ENCODE results near the gene RNGTT. TPM values are rescaled to one million over a fixed set of nuclear protein-coding genes. Genes with fewer than 3 reads are reported as not detected.
"Not testable (repeated sequence)": the region's sequence is repeated elsewhere in the genome, so short reads cannot be mapped to it uniquely, and the experiment has no call there.

RNGTT gene
- total RNA-seq, 1 donor from 2014 or later, result 12.3 TPM

DNA sequence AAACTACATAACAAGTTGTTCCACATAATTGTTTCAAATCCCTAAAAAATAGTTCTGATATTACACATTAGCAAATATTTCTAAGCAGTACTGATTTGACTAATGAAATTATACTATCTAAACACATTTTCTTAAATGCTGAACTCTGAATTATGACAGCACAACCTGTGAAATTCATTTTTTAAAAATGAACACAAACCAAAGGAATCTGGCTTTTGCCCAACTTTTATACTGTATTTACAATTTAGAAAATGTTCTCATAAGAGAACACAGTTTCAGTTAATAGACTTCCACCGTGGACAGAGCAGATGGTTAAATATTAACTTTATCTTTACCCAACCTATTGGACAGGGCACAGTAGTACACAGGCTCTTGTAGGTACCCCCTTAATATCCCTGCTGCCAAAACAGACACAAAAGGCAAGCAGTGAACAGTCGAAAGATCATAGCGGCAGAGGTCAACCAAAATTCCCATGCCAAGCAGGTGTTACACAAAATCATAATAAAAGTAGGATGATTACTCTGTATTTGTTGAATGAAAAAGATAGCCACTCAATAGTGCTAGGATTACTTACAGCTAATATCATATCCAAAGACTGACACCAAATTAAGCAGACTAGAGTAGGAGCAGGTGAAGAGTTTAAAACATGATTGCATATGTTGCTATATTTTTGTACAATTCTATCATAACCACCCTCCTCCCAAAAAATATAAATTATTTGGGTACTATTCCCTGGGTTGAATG lies 122.5 kb downstream of the RNGTT start:
- TF ChIP-seq, protein P1, sequence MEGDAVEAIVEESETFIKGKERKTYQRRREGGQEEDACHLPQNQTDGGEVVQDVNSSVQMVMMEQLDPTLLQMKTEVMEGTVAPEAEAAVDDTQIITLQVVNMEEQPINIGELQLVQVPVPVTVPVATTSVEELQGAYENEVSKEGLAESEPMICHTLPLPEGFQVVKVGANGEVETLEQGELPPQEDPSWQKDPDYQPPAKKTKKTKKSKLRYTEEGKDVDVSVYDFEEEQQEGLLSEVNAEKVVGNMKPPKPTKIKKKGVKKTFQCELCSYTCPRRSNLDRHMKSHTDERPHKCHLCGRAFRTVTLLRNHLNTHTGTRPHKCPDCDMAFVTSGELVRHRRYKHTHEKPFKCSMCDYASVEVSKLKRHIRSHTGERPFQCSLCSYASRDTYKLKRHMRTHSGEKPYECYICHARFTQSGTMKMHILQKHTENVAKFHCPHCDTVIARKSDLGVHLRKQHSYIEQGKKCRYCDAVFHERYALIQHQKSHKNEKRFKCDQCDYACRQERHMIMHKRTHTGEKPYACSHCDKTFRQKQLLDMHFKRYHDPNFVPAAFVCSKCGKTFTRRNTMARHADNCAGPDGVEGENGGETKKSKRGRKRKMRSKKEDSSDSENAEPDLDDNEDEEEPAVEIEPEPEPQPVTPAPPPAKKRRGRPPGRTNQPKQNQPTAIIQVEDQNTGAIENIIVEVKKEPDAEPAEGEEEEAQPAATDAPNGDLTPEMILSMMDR (IDR thresholded peaks at IDR 0.05), result no peak
- no peaks in the 10 kb centered on the region for H3K27me3 ChIP-seq
- no peak for DNase-seq
- H3K36me3 ChIP-seq, result no peaks in the 10 kb centered on the region
- H3K9me3 ChIP-seq, result no peaks in the 10 kb centered on the region
- intact Hi-C loops (cut with DNase I), result no loop called here
- no peak overlapping the region for H3K4me3 ChIP-seq
- ATAC-seq, result no peak
- H3K4me1 ChIP-seq, result peaks cover 4% of the 10 kb centered on the region
- H3K27ac ChIP-seq, result no peak overlapping the region

DNA sequence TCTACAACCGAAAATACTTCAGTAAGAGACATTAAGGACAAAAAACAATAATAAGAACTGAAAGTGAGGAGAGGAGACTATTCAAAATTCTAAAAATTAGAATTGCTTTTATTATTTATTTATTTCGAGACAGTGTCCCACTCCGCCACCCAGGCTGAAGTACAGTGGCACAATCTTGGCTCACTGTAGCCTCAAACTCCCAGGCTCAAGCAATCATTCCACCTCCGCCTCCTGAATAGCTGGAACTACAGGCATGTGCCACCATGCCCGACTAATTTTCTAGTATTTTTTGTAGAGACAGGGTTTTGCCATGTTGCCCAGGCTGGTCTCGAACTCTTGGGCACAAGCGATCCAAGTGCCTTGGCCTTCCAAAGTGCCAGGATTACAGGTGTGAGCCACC lies 123.1 kb downstream of the RNGTT start:
- Histone ChIP-seq H3K9me3 (peaks cover 3% of the 10 kb centered on the region), H3K36me3 (no peaks in the 10 kb centered on the region), H3K27ac (no peak overlapping the region), H3K4me3 (no peak overlapping the region), H3K27me3 (no peaks in the 10 kb centered on the region), H3K4me1 (peaks cover 4% of the 10 kb centered on the region)
- DNase-seq (no peak), ATAC-seq (no peak)
- TF ChIP-seq, protein P1 (IDR thresholded peaks at IDR 0.05), result no peak
- intact Hi-C loops (cut with DNase I), result no loop called here

DNA sequence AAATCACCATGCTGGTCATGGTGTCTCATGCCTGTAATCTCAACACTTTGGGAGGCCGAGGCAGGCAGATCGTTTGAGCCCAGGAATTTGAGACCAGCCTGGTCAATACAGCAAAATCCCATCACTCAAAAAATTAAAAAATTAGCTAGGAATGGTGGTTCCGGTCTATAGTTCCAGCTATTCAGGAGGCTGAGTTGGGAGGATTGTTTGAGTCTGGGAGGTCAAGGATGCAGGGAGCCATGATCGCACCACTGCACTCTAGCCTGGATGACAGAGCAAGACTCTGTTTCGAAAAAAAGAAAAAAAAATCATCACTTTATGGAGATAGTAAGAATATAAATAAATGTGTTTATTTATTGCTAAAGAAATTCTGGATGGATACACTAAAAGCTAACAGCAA lies 124.1 kb downstream of the RNGTT start:
- TF ChIP-seq, protein P1 (IDR thresholded peaks at IDR 0.05), result no peak
- H3K27me3 ChIP-seq, result no peaks in the 10 kb centered on the region
- no peak for DNase-seq
- no peaks in the 10 kb centered on the region for H3K36me3 ChIP-seq
- no peak overlapping the region for H3K27ac ChIP-seq
- peaks cover 5% of the 10 kb centered on the region for H3K9me3 ChIP-seq
- no peak overlapping the region for H3K4me3 ChIP-seq
- ATAC-seq, result no peak
- peaks cover 4% of the 10 kb centered on the region for H3K4me1 ChIP-seq
- intact Hi-C loops (cut with DNase I), result no loop called here

DNA sequence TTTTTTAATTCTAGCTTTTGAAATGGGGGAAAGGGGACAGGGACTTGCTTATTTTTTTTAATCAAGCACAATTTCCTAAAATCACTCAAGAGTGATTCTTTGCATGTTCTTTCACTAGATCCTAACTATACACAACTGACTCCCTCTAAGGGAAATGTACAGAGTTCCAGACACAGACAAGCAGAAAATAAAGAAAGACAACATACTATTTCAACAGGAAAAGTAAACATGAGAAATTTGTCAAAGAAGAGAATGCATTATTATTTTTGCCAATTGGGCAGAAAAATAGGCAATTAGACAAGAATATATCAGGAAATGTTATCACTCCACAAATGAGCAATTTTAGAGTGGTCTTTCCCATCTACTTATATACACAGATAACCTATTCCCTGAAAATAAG lies 128.2 kb downstream of the RNGTT start:
- intact Hi-C loops (cut with DNase I), result no loop called here
- TF ChIP-seq, protein P1 (IDR thresholded peaks at IDR 0.05), result no peak
- ATAC-seq, result no peak

GRCh38 chr6:88833071-88833470 lies 130.3 kb downstream of the RNGTT start:
- H3K9me3 ChIP-seq; H3K27me3 ChIP-seq; intact Hi-C loops (cut with DNase I); H3K4me3 ChIP-seq; H3K4me1 ChIP-seq; H3K27ac ChIP-seq; ATAC-seq; H3K36me3 ChIP-seq; DNase-seq: not testable (repeated sequence)

More for the DNA sequence above, 128.2 kb downstream of the RNGTT start:
- H3K27ac ChIP-seq, result no peak overlapping the region
- no peaks in the 10 kb centered on the region for H3K4me1 ChIP-seq
- H3K9me3 ChIP-seq, result peaks cover 5% of the 10 kb centered on the region
- no peak overlapping the region for H3K4me3 ChIP-seq
- no peaks in the 10 kb centered on the region for H3K36me3 ChIP-seq
- no peak for DNase-seq
- H3K27me3 ChIP-seq, result no peaks in the 10 kb centered on the region

DNA sequence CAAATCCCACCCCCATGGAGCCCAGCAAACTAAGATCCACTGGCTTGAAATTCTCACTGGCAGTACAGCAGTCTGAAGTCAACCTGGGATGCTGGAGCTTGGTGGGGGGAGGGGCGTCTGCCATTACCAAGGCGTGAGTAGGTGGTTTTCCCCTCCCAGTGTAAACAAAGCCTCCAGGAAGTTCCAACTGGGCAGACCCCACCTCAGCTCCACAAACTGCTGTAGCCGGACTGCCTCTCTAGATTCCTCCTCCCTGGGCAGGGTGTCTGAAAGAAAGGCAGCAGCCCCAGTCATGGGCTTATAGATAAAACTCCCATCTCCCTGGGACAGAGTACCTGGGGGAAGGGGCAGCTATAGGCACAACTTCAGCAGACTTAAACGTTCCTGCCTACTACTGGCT lies 135.8 kb downstream of the RNGTT start:
- H3K9me3 ChIP-seq; ATAC-seq; H3K4me1 ChIP-seq; H3K27ac ChIP-seq; H3K27me3 ChIP-seq; H3K4me3 ChIP-seq; DNase-seq; H3K36me3 ChIP-seq; intact Hi-C loops (cut with DNase I): not testable (repeated sequence)

GRCh38 chr6:88825856-88826255 lies 137.6 kb downstream of the RNGTT start:
- intact Hi-C loops (cut with DNase I), result no loop called here
- ATAC-seq (no peak), DNase-seq (no peak)
- Histone ChIP-seq H3K4me1 (no peaks in the 10 kb centered on the region), H3K36me3 (no peaks in the 10 kb centered on the region), H3K27me3 (no peaks in the 10 kb centered on the region), H3K4me3 (no peak overlapping the region), H3K27ac (no peak overlapping the region), H3K9me3 (no peaks in the 10 kb centered on the region)
- TF ChIP-seq, protein P1 (IDR thresholded peaks at IDR 0.05), result no peak
